KG1 (cell line): ENCODE data around the gene HEMGN.
"Not testable (repeated sequence)": the region's sequence is repeated elsewhere in the genome, so short reads cannot be mapped to it uniquely, and the experiment has no call there.

Experiments used
- DNase-seq: peaks from one replicate; lab custom pipeline; 2025; lab: John Stamatoyannopoulos, UW

The HEMGN gene

GRCh38 chr9:97938081-97938644 is at the start of gene HEMGN:
TSS of gene HEMGN (minus strand) at chr9:97938172. CDS start at chr9:97938136, 36 bp downstream.
- DNase-seq = peak; percentile 76

GRCh38 chr9:97987487-97987886 is 49.5 kb upstream of the HEMGN start:
- DNase-seq = no peak

- peak; percentile 19 for DNase-seq
Measured at GRCh38 chr9:97985058-97985861, 47.3 kb upstream of the HEMGN start.

- DNase-seq = peak; percentile 38
Measured at GRCh38 chr9:97984188-97985057, 46.5 kb upstream of the HEMGN start.

GRCh38 chr9:97983589-97984187 is 45.7 kb upstream of the HEMGN start:
- DNase-seq = no peak

- peak; percentile 89 for DNase-seq
Measured at GRCh38 chr9:97982683-97983588, 45.0 kb upstream of the HEMGN start, which contains the start of gene ANP32B. TSS of gene ANP32B (plus strand) at chr9:97983341. CDS start at chr9:97983556, 215 bp downstream.

GRCh38 chr9:97981846-97982682 is 44.1 kb upstream of the HEMGN start:
- DNase-seq = no peak

GRCh38 chr9:97980918-97981845 is 43.2 kb upstream of the HEMGN start:
- no peak for DNase-seq

GRCh38 chr9:97980479-97980803 is 42.5 kb upstream of the HEMGN start:
- DNase-seq = no peak

GRCh38 chr9:97979788-97980478 is 42.0 kb upstream of the HEMGN start:
- DNase-seq = no peak

- no peak for DNase-seq
Measured at GRCh38 chr9:97978371-97979130, 40.6 kb upstream of the HEMGN start.

- DNase-seq = not testable (repeated sequence)
Measured at GRCh38 chr9:97976633-97977032, 38.7 kb upstream of the HEMGN start.

GRCh38 chr9:97975376-97975775 is 37.4 kb upstream of the HEMGN start:
- no peak for DNase-seq

GRCh38 chr9:97972753-97973152 is 34.8 kb upstream of the HEMGN start:
- DNase-seq = no peak

- DNase-seq = peak; percentile 52
Measured at GRCh38 chr9:97970165-97970564, 32.2 kb upstream of the HEMGN start.

GRCh38 chr9:97969014-97969413 is 31.0 kb upstream of the HEMGN start:
- no peak for DNase-seq

GRCh38 chr9:97966493-97966892 is 28.5 kb upstream of the HEMGN start:
- no peak for DNase-seq

- DNase-seq = no peak
Measured at GRCh38 chr9:97964901-97965300, 26.9 kb upstream of the HEMGN start.
